Right hindlimb (tissue), 1 donor: ENCODE data around the gene SF3A2.

Experiments
- DNase-seq: peaks from one replicate; pipeline ENCODE4 v3.0.0-alpha.2; 2018

SF3A2 gene

DNA sequence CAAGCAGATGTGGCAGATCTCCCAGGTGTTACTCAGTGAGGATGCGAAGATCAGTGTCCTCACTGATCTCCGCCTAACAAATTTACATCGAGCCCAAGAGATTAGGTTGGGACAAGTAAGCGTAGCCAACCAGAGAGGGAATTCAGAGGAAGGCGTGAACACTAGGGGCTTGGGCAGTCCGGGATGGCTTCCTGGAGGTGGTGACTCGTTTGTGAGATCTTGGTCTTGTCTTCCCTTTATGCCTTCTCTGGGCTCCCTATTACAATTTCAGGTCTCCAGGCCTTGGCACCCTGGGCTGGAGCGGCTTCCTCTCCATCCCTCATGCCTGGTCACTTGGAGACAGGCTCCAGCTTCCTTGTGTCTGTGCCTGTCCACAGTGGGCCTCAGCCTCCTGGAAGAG is 6.2 kb downstream of the SF3A2 start:
- DNase-seq: no peak

GRCh38 chr19:2243274-2244124 is 6.9 kb downstream of the SF3A2 start:
- no peak for DNase-seq

DNA sequence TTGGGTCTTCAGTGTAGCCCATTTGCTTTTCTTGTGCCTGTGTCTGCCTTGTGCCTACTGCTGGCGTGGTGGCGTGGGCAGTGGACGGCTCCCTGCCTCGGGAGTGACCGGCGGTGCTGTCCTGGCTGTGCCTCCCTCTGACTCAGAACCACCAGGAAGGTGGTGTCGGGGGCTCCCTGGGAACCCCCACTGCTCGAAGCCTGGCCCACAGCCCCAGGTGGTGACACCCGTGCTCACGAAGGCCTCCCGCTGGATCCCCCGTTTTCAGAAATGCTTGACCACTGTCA is 7.4 kb downstream of the SF3A2 start:
- no peak for DNase-seq

- DNase-seq: no peak
Measured at GRCh38 chr19:2244486-2244885, 7.9 kb downstream of the SF3A2 start.

- DNase-seq: peak; percentile 16
Measured at GRCh38 chr19:2245273-2245672, 8.6 kb downstream of the SF3A2 start.

- peak; percentile 17 for DNase-seq
Measured at GRCh38 chr19:2246014-2246620, 9.5 kb downstream of the SF3A2 start.

DNA sequence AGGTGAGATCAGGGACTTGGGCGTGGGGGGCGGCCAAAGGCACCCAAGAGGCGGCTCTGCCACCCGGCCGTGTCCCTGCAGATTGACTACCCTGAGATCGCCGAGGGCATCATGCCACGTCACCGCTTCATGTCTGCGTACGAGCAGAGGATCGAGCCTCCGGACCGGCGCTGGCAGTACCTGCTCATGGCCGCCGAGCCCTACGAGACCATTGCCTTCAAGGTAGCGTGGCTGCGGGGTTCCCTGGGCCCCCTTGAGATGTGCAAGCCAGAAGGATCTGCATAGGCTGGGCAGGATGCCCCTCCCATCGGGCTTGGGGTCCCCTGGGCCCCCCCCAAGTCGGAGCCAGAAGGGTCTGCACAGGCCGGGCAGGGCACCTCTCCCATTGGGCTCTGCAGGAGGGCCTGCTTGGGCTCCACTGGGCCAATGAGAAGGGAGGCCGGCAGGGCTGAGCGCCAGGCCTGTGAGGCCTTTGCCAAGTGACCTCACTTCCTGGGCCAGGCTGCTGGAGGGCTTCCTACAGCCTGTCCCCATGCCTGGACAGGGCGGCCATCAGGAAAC is 10.3 kb downstream of the SF3A2 start:
- peak; percentile 38 for DNase-seq

- DNase-seq: peak; percentile 35
Measured at GRCh38 chr19:2247433-2248101, 10.9 kb downstream of the SF3A2 start.

DNA sequence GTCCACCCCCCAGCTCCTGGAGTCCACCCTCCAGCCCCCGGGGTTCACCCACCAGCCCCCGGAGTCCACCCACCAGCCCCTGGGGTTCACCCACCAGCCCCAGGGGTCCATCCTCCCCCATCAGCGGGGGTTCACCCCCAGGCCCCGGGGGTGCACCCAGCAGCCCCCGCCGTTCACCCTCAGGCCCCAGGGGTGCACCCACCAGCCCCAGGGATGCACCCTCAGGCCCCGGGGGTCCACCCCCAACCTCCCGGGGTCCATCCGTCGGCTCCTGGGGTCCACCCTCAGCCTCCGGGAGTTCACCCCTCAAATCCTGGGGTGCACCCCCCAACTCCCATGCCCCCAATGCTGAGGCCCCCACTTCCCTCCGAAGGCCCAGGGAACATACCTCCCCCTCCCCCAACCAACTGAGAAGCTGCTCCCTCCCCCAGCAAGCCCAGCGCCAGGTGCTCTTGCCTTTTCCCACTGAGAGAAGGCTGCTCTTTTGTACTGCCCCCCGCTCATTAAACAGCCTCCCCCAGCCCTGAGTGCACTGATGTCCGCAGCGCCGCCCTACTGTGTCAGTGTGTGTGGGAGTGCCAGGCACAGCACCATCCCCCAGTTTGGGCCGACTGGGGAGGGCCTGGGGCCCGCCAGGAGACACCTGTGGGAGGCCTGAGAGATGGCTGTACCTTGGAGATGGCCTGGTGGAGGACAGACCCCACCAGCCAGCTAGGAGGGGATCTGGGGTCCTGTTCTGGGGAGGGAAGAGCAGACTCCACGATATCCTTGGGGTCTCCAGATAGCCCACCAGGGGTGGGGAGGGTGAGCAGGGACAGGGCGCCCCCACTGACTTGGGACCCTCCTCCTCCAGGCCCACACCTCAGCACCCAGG is 11.7 kb downstream of the SF3A2 start:
- DNase-seq: peak; percentile 28

GRCh38 chr19:2249010-2249866 is 12.6 kb downstream of the SF3A2 start, which contains the start of gene AMH:
Gene AMH, plus strand, starts transcription at chr19:2249323. Its CDS starts 10 bp downstream, at chr19:2249333.
- peak; percentile 34 for DNase-seq

GRCh38 chr19:2249880-2250765 is 13.5 kb downstream of the SF3A2 start:
- DNase-seq: peak; percentile 40

DNA sequence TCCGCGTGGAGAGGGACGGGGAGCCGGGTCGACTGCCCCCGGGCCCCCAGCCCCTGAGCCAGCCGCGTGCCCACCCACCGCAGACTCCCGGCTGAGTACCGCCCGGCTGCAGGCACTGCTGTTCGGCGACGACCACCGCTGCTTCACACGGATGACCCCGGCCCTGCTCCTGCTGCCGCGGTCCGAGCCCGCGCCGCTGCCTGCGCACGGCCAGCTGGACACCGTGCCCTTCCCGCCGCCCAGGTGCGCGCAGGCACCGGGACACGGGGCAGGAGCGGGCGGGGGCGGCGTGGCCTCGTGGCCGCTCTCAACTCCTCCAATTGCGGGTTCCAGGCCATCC is 14.1 kb downstream of the SF3A2 start:
- no peak for DNase-seq

DNA sequence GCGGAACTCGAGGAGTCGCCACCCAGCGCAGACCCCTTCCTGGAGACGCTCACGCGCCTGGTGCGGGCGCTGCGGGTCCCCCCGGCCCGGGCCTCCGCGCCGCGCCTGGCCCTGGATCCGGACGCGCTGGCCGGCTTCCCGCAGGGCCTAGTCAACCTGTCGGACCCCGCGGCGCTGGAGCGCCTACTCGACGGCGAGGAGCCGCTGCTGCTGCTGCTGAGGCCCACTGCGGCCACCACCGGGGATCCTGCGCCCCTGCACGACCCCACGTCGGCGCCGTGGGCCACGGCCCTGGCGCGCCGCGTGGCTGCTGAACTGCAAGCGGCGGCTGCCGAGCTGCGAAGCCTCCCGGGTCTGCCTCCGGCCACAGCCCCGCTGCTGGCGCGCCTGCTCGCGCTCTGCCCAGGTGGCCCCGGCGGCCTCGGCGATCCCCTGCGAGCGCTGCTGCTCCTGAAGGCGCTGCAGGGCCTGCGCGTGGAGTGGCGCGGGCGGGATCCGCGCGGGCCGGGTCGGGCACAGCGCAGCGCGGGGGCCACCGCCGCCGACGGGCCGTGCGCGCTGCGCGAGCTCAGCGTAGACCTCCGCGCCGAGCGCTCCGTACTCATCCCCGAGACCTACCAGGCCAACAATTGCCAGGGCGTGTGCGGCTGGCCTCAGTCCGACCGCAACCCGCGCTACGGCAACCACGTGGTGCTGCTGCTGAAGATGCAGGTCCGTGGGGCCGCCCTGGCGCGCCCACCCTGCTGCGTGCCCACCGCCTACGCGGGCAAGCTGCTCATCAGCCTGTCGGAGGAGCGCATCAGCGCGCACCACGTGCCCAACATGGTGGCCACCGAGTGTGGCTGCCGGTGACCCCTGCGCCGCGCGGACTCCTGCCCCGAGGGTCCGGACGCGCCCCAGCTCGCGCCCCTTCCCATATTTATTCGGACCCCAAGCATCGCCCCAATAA is 14.8 kb downstream of the SF3A2 start:
- peak; percentile 43 for DNase-seq

- DNase-seq: peak; percentile 30
Measured at GRCh38 chr19:2252055-2252796, 15.6 kb downstream of the SF3A2 start.

DNA sequence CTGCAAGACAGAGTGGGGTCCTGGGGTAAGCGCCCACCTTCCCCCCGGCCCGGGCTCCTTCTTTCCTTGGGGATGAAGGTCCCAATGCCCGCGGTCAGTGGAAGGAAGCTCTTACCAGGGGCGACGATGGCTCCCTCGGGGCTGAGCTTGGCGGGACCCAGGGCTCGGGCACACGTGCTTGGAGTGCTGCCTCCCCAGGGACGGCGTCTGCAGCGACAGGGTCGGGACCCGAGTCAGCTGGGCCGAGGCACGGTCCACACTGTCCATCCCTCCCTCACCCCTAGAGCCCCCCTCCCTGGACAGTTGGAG is 16.1 kb downstream of the SF3A2 start:
- DNase-seq: peak; percentile 17

- peak; percentile 28 for DNase-seq
Measured at GRCh38 chr19:2253106-2254063, 16.8 kb downstream of the SF3A2 start.

DNA sequence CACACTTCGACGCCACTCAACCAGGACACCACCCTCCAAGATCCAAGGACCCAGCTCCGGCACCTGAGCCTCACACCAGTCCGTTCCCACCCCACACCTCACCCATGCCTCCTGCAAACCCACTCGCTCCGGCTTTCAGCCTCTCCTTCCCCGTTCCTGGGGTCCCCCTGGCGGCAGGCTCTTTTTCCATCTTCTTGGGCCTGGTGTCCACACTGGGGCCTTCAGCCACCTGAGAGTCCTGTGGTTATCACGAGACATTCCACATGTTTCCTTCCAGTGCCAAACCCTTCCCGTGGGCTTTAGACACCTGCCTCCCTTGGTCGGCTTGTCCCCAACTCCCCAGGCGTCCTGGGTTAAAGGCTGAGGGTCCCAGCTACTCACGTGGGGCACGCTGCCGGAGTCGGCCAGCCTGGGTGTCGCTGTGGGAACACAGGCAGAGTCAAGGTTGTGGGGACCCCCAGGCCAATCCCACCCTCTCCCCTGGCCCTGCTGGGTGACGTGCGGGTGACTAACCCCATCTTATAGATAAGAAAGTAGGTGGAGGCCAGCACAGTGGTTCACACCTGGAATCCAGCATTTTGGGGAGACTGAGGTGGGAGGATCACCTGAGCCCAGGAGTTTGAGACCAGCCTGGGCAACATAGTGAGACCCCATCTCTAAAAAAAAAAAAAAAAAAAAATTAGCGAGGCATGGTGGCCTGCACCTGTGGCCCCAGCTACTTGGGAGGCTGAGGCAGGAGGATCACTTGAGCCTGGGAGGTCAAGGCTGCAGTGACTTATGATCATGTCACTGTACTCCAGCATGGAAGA is 17.6 kb downstream of the SF3A2 start:
- peak; percentile 69 for DNase-seq
